ENCODE results near the gene MTFR1L. TPM values are rescaled to one million over a fixed set of nuclear protein-coding genes. Genes with fewer than 3 reads are reported as not detected.

MTFR1L gene
- polyA plus RNA-seq, 1 donor (not counting 4 experiments of a cell fraction or from before 2014, with no cell fraction given), result 31.6 TPM

DNA sequence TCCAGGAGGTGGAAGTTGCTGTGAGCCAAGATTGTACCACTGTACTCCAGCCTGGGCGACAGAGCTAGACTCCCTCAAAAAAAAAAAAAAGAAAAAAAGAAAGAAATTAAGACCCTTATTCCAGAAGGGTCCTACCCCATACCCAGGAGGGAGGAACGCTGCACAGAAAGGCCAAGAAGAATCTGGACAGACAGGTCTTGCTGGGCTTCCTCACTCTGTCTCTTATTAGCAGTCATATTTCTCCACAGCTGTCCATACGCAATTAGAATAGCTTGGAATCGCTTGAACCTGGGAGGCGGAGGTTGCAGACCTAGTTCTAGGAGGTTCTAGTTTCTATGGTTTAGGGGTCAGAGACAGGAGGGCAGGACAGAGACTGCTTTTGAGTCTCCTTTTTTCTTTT, 58.9 kb downstream of the MTFR1L start:
- Histone ChIP-seq H3K9me1 (ENCODE audit: control insufficient read depth, extremely low read depth, insufficient read depth, low read length) (no peaks in the 10 kb centered on the region), H3K4me2 (ENCODE audit: control insufficient read depth, extremely low read depth, insufficient read depth, low read depth, low read length) (no peak overlapping the region), H3K4me1 (ENCODE audit: control insufficient read depth, extremely low read depth, insufficient read depth, low read length) (peaks cover 17% of the 10 kb centered on the region), H3K27me3 (ENCODE audit: control insufficient read depth, extremely low read depth, insufficient read depth, low read length) (no peaks in the 10 kb centered on the region), H3K9me3 (ENCODE audit: control insufficient read depth, low read depth, low read length) (no peaks in the 10 kb centered on the region), H3K4me3 (ENCODE audit: control insufficient read depth in 2 of 3, extremely low read depth in 1 of 3, insufficient read depth in 2 of 3, low read depth in 1 of 3, low read length in 3 of 3) (no peak overlapping the region), H3K36me3 (ENCODE audit: control insufficient read depth in 2 of 2, extremely low read depth in 1 of 2, insufficient read depth in 2 of 2, low read length in 2 of 2) (no peaks in the 10 kb centered on the region), H2AFZ (ENCODE audit: control insufficient read depth, low read length) (no peak overlapping the region), H3K79me2 (ENCODE audit: control insufficient read depth, insufficient read depth, low read length) (peaks cover 7% of the 10 kb centered on the region), H3K27ac (ENCODE audit: control insufficient read depth, insufficient read depth, low read length) (no peak overlapping the region), H4K20me1 (ENCODE audit: control insufficient read depth, extremely low read depth, insufficient read depth, low read length) (no peaks in the 10 kb centered on the region), H3K9ac (ENCODE audit: control insufficient read depth, extremely low read depth, insufficient read depth, low read length) (no peak overlapping the region)
- FAIRE-seq (no peak), DNase-seq (ENCODE audit: low read depth, low spot score) (no peak)
- TF ChIP-seq, protein P1, sequence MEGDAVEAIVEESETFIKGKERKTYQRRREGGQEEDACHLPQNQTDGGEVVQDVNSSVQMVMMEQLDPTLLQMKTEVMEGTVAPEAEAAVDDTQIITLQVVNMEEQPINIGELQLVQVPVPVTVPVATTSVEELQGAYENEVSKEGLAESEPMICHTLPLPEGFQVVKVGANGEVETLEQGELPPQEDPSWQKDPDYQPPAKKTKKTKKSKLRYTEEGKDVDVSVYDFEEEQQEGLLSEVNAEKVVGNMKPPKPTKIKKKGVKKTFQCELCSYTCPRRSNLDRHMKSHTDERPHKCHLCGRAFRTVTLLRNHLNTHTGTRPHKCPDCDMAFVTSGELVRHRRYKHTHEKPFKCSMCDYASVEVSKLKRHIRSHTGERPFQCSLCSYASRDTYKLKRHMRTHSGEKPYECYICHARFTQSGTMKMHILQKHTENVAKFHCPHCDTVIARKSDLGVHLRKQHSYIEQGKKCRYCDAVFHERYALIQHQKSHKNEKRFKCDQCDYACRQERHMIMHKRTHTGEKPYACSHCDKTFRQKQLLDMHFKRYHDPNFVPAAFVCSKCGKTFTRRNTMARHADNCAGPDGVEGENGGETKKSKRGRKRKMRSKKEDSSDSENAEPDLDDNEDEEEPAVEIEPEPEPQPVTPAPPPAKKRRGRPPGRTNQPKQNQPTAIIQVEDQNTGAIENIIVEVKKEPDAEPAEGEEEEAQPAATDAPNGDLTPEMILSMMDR (optimal IDR thresholded peaks at IDR 0.05 in 1 of 3, IDR thresholded peaks at IDR 0.05 in 1 of 3, conservative IDR thresholded peaks at IDR 0.05 in 1 of 3; ENCODE audit: extremely low read depth in 1 of 3, insufficient read depth in 2 of 3, low read length in 3 of 3), result no peak
- TF ChIP-seq EZH2 (IDR thresholded peaks at IDR 0.05; ENCODE audit: low read length), result no peak
- dilution Hi-C loops (cut with MboI; ENCODE audit: extremely low pct_ligation_motif_present, low sequenced_read_pairs), result loop anchor here (25.0 kb wide), 1 partner anchor 109 kb away; the partner anchor contains the start of gene PAFAH2

DNA sequence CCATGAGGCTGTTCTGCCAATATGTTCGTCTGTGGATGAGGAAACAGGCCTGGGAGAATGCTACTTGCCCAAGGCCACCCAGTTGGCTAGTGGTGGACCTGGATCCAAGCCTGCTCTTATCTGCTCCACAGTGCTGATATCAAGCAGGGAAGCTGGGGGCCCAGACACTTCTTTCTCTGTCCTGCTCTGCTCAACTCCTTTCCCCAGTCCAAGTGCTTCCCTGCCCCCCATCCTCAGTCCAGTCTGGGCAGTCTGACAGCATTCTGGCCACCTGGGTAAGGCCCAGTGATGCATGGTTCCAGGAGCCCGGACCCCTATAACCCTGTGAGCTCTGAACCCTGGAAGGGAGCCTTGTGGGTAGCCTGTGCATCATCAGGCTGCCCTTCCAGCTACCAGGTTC, 59.9 kb downstream of the MTFR1L start:
- Histone ChIP-seq H3K36me3 (ENCODE audit: control insufficient read depth in 2 of 2, extremely low read depth in 1 of 2, insufficient read depth in 2 of 2, low read length in 2 of 2) (no peaks in the 10 kb centered on the region), H3K79me2 (ENCODE audit: control insufficient read depth, insufficient read depth, low read length) (peaks cover 2% of the 10 kb centered on the region), H3K4me1 (ENCODE audit: control insufficient read depth, extremely low read depth, insufficient read depth, low read length) (peaks cover 12% of the 10 kb centered on the region), H3K9me1 (ENCODE audit: control insufficient read depth, extremely low read depth, insufficient read depth, low read length) (no peaks in the 10 kb centered on the region), H3K27ac (ENCODE audit: control insufficient read depth, insufficient read depth, low read length) (no peak overlapping the region), H4K20me1 (ENCODE audit: control insufficient read depth, extremely low read depth, insufficient read depth, low read length) (no peaks in the 10 kb centered on the region), H3K9ac (ENCODE audit: control insufficient read depth, extremely low read depth, insufficient read depth, low read length) (no peak overlapping the region), H3K9me3 (ENCODE audit: control insufficient read depth, low read depth, low read length) (no peaks in the 10 kb centered on the region), H3K27me3 (ENCODE audit: control insufficient read depth, extremely low read depth, insufficient read depth, low read length) (no peaks in the 10 kb centered on the region), H3K4me2 (ENCODE audit: control insufficient read depth, extremely low read depth, insufficient read depth, low read depth, low read length) (no peak overlapping the region), H3K4me3 (ENCODE audit: control insufficient read depth in 2 of 3, extremely low read depth in 1 of 3, insufficient read depth in 2 of 3, low read depth in 1 of 3, low read length in 3 of 3) (no peak overlapping the region), H2AFZ (ENCODE audit: control insufficient read depth, low read length) (no peak overlapping the region)
- dilution Hi-C loops (cut with MboI; ENCODE audit: extremely low pct_ligation_motif_present, low sequenced_read_pairs), result loop anchor here (25.0 kb wide), 1 partner anchor 108 kb away; the partner anchor contains the start of gene PAFAH2
- FAIRE-seq (no peak), DNase-seq (ENCODE audit: low read depth, low spot score) (no peak)
- TF ChIP-seq, protein P1 (optimal IDR thresholded peaks at IDR 0.05 in 1 of 3, IDR thresholded peaks at IDR 0.05 in 1 of 3, conservative IDR thresholded peaks at IDR 0.05 in 1 of 3; ENCODE audit: extremely low read depth in 1 of 3, insufficient read depth in 2 of 3, low read length in 3 of 3), result no peak
- no peak for TF ChIP-seq EZH2 (IDR thresholded peaks at IDR 0.05; ENCODE audit: low read length)
